BJ (cell line): Measurements from ENCODE around the gene WFIKKN1. TPM values are rescaled to one million over a fixed set of nuclear protein-coding genes. Genes with fewer than 3 reads are reported as not detected.
A peak's percentile ranks its signal among the peaks of the same experiment; 100 is the strongest.

Source experiments
- CTCF ChIA-PET: fragments of 350-600 bp; formaldehyde crosslinking; extraction: SDS; loops from one replicate; lab custom pipeline; 2021; ENCODE audit warnings: antibody characterized with exemption, inconsistent platforms; lab: Yijun Ruan, JAX
- POLR2A ChIA-PET: fragments of 300-600 bp; sonication (Branson Sonifier 250); formaldehyde crosslinking; extraction: SDS; loops from one replicate; lab custom pipeline; 2021; ENCODE audit warnings: antibody characterized with exemption; lab: Charles Lee
- DNase-seq: peaks from one replicate; pipeline ENCODE4 v3.0.0-alpha.2; 2011; ENCODE audit warnings: low read depth
- H3K27me3 ChIP-seq: 2 replicates; pipeline ENCODE4 v1.6.0; 2011; ENCODE audit warnings: low read length; ENCODE audit not compliant: control insufficient read depth, insufficient read depth
- H3K36me3 ChIP-seq: 2 replicates; pipeline ENCODE4 v1.5.1; 2011; ENCODE audit warnings: low read length; ENCODE audit not compliant: control insufficient read depth, insufficient read depth
- H3K4me3 ChIP-seq: 2 replicates; pipeline ENCODE4 v1.5.1; 2011; ENCODE audit warnings: low read depth, mild to moderate bottlenecking, control low read depth, low read length
- CTCF ChIP-seq: IDR thresholded peaks from 2 replicates; pipeline ENCODE4 v1.5.1; 2011; ENCODE audit warnings: low read depth, mild to moderate bottlenecking, control low read depth, inconsistent platforms, low read length, moderate library complexity; ENCODE audit not compliant: insufficient read depth
- polyA plus RNA-seq: library from polyadenylated mRNA; depleted of rRNA; stranded (reverse); fragments of >200 nt; gene quantifications from 2 replicates; pipeline ENCODE4 v1.2.3, GENCODE V29; 2011

Gene WFIKKN1
- polyA plus RNA-seq, 1 experiment = not detected

GRCh38 chr16:673399-673991, 42.7 kb downstream of the WFIKKN1 start:
- POLR2A ChIA-PET = no interaction called here
- peaks cover 41% of the 10 kb centered on the region for H3K36me3 ChIP-seq
- H3K4me3 ChIP-seq = no peak overlapping the region
- no peaks in the 10 kb centered on the region for H3K27me3 ChIP-seq
- no peak for TF ChIP-seq CTCF
- CTCF ChIA-PET = interaction anchor here (1.0 kb wide), 1 partner anchor 13 kb away, joined by 4 read pairs; no protein-coding TSS in a partner anchor
- DNase-seq = no peak

DNA sequence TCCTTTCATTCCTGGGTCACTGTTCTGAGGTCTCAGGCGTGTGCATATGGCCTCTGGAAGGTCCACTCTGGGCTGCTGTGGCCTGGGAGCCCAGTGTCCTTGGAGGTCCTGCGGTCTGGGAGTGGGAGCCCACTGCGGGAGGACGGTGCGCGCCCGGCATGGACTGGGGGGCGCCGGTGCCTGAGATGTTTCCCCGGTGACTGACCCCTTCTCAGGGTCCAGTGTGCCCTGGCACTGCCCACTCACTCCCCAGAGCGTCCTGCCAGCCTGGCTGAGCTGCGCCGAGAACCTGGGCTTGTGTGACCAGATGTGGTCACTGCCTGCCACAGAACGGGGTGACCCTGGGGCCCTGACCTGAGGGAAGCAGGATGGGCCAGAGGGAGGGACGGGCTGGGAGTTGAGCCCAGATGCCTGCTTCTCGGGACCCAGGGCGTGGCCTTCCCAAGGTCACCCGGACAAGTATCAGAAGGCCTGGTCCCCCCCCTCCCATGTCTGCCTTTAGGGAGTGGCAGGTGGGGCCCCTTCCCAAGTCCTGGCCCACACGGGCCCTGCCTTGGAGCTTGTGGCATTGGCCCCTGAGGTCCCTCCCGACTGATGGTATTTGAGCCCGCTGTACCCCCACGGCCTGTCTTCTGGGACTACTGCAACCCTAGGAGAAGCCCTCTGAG, 43.6 kb downstream of the WFIKKN1 start:
- no peak for DNase-seq
- ChIA-PET POLR2A (no interaction called here), CTCF (no interaction called here)
- Histone ChIP-seq H3K36me3 (peaks cover 38% of the 10 kb centered on the region), H3K4me3 (no peak overlapping the region), H3K27me3 (no peaks in the 10 kb centered on the region)
- TF ChIP-seq CTCF = no peak

GRCh38 chr16:674968-675883, 44.4 kb downstream of the WFIKKN1 start, which contains the start of gene RHBDL1:
Gene RHBDL1, plus strand, starts transcription at chr16:675671. Its CDS starts 120 bp downstream, at chr16:675791.
- ChIA-PET CTCF (interaction anchor here (0.8 to 1.9 kb wide), 2 partner anchors 7 to 9 kb away, joined by 4 to 6 read pairs; partner anchors contain the start of gene RHOT2), POLR2A (no interaction called here)
- Histone ChIP-seq H3K27me3 (no peaks in the 10 kb centered on the region), H3K4me3 (peak within 1 kb of the TSS; percentile 40), H3K36me3 (peaks cover 32% of the 10 kb centered on the region)
- no peak for DNase-seq
- no peak for TF ChIP-seq CTCF

GRCh38 chr16:675884-676564, 45.2 kb downstream of the WFIKKN1 start:
- no peak for DNase-seq
- peaks cover 24% of the 10 kb centered on the region for H3K36me3 ChIP-seq
- POLR2A ChIA-PET = no interaction called here
- peak overlapping the region; percentile 40 for H3K4me3 ChIP-seq
- no peak for TF ChIP-seq CTCF
- CTCF ChIA-PET = interaction anchor here (0.8 to 1.9 kb wide), 2 partner anchors 8 to 10 kb away, joined by 4 to 6 read pairs; partner anchors contain the start of gene RHOT2
- H3K27me3 ChIP-seq = no peaks in the 10 kb centered on the region
